ENCODE measurements around the gene LCE1E.

Gene LCE1E

GRCh38 chr1:152747831-152748230 is 38.2 kb upstream of the LCE1E start:
- DNase-seq (ENCODE audit: low read depth) = peak; percentile 51
- H3K4me3 ChIP-seq (ENCODE audit: low read length) = no peak overlapping the region
- TF ChIP-seq, protein P1, sequence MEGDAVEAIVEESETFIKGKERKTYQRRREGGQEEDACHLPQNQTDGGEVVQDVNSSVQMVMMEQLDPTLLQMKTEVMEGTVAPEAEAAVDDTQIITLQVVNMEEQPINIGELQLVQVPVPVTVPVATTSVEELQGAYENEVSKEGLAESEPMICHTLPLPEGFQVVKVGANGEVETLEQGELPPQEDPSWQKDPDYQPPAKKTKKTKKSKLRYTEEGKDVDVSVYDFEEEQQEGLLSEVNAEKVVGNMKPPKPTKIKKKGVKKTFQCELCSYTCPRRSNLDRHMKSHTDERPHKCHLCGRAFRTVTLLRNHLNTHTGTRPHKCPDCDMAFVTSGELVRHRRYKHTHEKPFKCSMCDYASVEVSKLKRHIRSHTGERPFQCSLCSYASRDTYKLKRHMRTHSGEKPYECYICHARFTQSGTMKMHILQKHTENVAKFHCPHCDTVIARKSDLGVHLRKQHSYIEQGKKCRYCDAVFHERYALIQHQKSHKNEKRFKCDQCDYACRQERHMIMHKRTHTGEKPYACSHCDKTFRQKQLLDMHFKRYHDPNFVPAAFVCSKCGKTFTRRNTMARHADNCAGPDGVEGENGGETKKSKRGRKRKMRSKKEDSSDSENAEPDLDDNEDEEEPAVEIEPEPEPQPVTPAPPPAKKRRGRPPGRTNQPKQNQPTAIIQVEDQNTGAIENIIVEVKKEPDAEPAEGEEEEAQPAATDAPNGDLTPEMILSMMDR (conservative IDR thresholded peaks at IDR 0.05; ENCODE audit: low read length) = no peak

GRCh38 chr1:152752225-152752624 is 33.8 kb upstream of the LCE1E start:
- TF ChIP-seq, protein P1 (conservative IDR thresholded peaks at IDR 0.05; ENCODE audit: low read length) = no peak
- H3K4me3 ChIP-seq (ENCODE audit: low read length) = no peak overlapping the region
- DNase-seq (ENCODE audit: low read depth) = peak; percentile 88

GRCh38 chr1:152753586-152753985 is 32.5 kb upstream of the LCE1E start:
- no peak overlapping the region for H3K4me3 ChIP-seq (ENCODE audit: low read length)
- TF ChIP-seq, protein P1 (conservative IDR thresholded peaks at IDR 0.05; ENCODE audit: low read length) = no peak
- DNase-seq (ENCODE audit: low read depth) = no peak

DNA sequence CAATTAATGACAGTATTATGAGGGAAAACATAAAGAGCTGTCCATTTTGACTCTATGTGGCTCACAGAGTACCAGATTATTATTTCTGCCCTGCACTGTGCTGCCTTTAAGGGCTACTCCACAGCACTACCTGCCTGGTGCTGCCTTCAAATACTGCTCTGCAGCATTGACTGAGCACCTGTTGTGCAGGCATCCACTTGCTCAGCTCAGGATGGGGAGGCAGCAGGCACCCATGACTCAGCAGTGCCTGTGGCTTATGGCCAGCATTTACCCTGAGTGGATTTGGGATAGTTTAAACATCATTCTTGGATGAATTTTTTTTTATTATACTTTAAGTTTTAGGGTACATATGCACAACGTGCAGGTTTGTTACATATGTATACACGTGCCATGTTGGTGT is 29.2 kb upstream of the LCE1E start:
- TF ChIP-seq, protein P1 (conservative IDR thresholded peaks at IDR 0.05; ENCODE audit: low read length) = no peak
- no peak for DNase-seq (ENCODE audit: low read depth)
- no peak overlapping the region for H3K4me3 ChIP-seq (ENCODE audit: low read length)

DNA sequence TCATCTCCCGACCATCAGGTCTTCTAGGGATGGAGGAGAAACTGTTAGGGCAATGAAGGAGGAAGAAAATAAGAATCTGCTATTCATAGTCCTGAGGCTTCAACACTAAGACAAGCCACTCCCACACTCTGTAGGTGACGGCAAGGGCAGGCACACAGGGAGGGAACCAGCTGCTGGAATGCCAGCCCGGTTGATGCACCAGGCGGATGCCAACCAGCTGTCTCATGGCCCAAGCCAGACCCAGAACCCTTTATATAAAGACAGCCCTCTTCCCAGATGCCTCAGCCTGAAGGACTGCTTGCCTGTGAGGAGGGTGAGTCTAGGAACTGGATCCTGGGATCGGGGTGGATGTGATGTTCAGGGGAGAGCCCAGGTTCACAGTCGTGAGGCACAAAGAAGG is 28.3 kb upstream of the LCE1E start, which contains the start of gene KPRP:
KPRP (plus strand) TSS at position 279 of the 400 bp plus-strand sequence. CDS start 1,564 bp downstream, outside the sequence.
- TF ChIP-seq, protein P1 (conservative IDR thresholded peaks at IDR 0.05; ENCODE audit: low read length) = no peak
- no peak for DNase-seq (ENCODE audit: low read depth)
- H3K4me3 ChIP-seq (ENCODE audit: low read length) = no peak within 1 kb of the TSS

DNA sequence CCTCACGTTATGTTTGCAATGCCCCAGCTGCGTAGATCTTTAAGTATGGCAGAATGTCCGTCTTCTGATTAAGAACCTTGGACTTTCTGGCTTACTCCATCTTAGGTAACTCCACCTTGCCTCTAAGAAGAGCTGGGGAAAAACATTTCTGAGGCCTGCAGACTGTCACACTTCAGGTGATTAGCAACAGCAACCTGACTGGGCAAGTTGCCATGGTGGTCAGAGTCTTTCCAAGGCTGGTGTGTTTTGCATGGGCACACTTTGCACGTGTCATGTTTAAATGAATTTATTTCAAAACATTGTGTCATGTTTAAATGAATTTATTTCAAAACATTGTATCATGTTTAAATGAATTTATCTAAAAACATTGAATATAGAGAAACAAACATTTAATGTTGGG is 27.4 kb upstream of the LCE1E start:
- no peak overlapping the region for H3K4me3 ChIP-seq (ENCODE audit: low read length)
- DNase-seq (ENCODE audit: low read depth) = no peak
- TF ChIP-seq, protein P1 (conservative IDR thresholded peaks at IDR 0.05; ENCODE audit: low read length) = no peak

DNA sequence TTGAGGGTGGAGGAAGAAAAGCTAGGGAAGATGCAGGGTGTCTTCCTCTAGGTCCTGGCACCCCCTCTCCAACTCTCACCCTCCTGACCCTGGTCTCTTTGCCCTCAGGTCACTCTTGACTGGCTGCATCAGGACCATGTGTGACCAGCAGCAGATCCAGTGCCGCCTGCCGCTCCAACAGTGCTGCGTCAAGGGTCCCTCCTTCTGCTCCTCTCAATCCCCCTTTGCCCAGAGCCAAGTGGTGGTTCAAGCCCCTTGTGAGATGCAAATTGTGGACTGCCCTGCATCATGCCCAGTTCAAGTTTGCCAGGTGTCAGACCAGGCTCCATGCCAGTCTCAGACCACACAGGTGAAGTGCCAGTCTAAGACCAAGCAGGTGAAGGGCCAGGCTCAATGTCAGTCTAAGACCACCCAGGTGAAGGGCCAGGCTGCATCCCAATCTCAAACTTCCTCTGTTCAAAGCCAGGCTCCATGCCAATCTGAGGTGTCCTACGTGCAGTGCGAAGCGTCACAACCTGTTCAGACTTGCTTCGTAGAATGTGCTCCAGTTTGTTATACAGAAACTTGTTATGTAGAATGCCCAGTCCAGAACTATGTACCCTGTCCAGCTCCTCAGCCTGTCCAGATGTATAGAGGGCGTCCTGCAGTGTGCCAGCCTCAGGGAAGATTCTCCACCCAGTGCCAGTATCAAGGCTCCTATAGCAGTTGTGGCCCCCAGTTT is 26.4 kb upstream of the LCE1E start:
- H3K4me3 ChIP-seq (ENCODE audit: low read length) = no peak overlapping the region
- DNase-seq (ENCODE audit: low read depth) = no peak
- TF ChIP-seq, protein P1 (conservative IDR thresholded peaks at IDR 0.05; ENCODE audit: low read length) = no peak

All from AG10803 (cell line).